HepG2 (cell line): ENCODE results near the gene LSM2. TPM values are rescaled to one million over a fixed set of nuclear protein-coding genes. Genes with fewer than 3 reads are reported as not detected.

Source experiments
- ELF1 ChIP-seq: sonication (generic); formaldehyde crosslinking; IDR thresholded peaks from 2 replicates; pipeline ENCODE4 v1.4.0; 2020; ENCODE audit warnings: missing genetic modification reagents
- FOSL2 ChIP-seq: sonication (generic); formaldehyde crosslinking; IDR thresholded peaks from 2 replicates; pipeline ENCODE4 v1.4.0; 2020; ENCODE audit warnings: missing genetic modification reagents
- JUNB ChIP-seq: sonication (generic); formaldehyde crosslinking; IDR thresholded peaks from 2 replicates; pipeline ENCODE4 v1.8.0; 2022; ENCODE audit warnings: missing genetic modification reagents, mild to moderate bottlenecking, borderline replicate concordance
- KDM5B ChIP-seq: sonication (generic); formaldehyde crosslinking; IDR thresholded peaks from 2 replicates; pipeline ENCODE4 v1.4.0; 2020; ENCODE audit warnings: missing genetic modification reagents, mild to moderate bottlenecking, borderline replicate concordance
- MTA1 ChIP-seq: sonication (generic); formaldehyde crosslinking; IDR thresholded peaks from 2 replicates; pipeline ENCODE4 v1.4.0; 2020; ENCODE audit warnings: missing genetic modification reagents, mild to moderate bottlenecking, borderline replicate concordance
- MXD1 ChIP-seq: sonication (generic); formaldehyde crosslinking; IDR thresholded peaks from 2 replicates; pipeline ENCODE4 v1.4.0; 2020; ENCODE audit warnings: mild to moderate bottlenecking, missing genetic modification reagents
- NCOR1 ChIP-seq: fragments of 200-600 bp; sonication (generic); IDR thresholded peaks from 2 replicates; pipeline ENCODE4 v1.7.0; 2017; ENCODE audit warnings: antibody characterized with exemption, low read length, borderline replicate concordance
- PITX1 ChIP-seq: sonication (generic); formaldehyde crosslinking; IDR thresholded peaks from 2 replicates; pipeline ENCODE4 v1.5.1; 2020; ENCODE audit warnings: mild to moderate bottlenecking, missing genetic modification reagents
- TSC22D2 ChIP-seq: sonication (generic); formaldehyde crosslinking; IDR thresholded peaks from 2 replicates; pipeline ENCODE4 v1.5.1; 2020; ENCODE audit warnings: missing genetic modification reagents, mild to moderate bottlenecking, borderline replicate concordance
- ZBTB38 ChIP-seq: sonication (generic); formaldehyde crosslinking; IDR thresholded peaks from 2 replicates; pipeline ENCODE4 v1.5.1; 2020; ENCODE audit warnings: mild to moderate bottlenecking, missing genetic modification reagents
- ZFP36L2 ChIP-seq: sonication (generic); formaldehyde crosslinking; IDR thresholded peaks from 2 replicates; pipeline ENCODE4 v1.4.0; 2020; ENCODE audit warnings: missing genetic modification reagents
- ZNF512B ChIP-seq: sonication (generic); formaldehyde crosslinking; IDR thresholded peaks from 2 replicates; pipeline ENCODE4 v1.5.1; 2020; ENCODE audit warnings: missing genetic modification reagents, mild to moderate bottlenecking, borderline replicate concordance
- ZNF552 ChIP-seq: sonication (generic); formaldehyde crosslinking; IDR thresholded peaks from 2 replicates; pipeline ENCODE4 v1.9.0; 2022; ENCODE audit warnings: missing genetic modification reagents, mild to moderate bottlenecking, borderline replicate concordance
- ZNF562 ChIP-seq: sonication (generic); formaldehyde crosslinking; IDR thresholded peaks from 2 replicates; pipeline ENCODE4 v1.8.0; 2022; ENCODE audit warnings: missing genetic modification reagents, borderline replicate concordance
- polyA plus RNA-seq, 8 experiments: library from polyadenylated mRNA; depleted of rRNA in 3 of 8; stranded (reverse) in 7 of 8; unstranded in 1 of 8; fragments of >200 nt; fragmentation: Illumina TruSeq in 4 of 8; extraction: Trizol in 4 of 8; gene quantifications; 2 replicates each; pipeline versions ENCODE4 v1.2.1 to v1.2.3, GENCODE V29; 2011 to 2016; ENCODE audit warnings: low read depth in 4 of 8, missing spikeins in 1 of 8, mixed read lengths in 1 of 8; ENCODE audit not compliant: insufficient read depth in 1 of 8
- total RNA-seq, 5 experiments: library from RNA; depleted of rRNA; stranded (reverse); fragments of >200 nt; fragmentation: Illumina TruSeq; extraction: Trizol; gene quantifications; 2 replicates each; pipeline ENCODE4 v1.2.3, GENCODE V29; 2016; ENCODE audit warnings: low read depth in 1 of 5
- TF ChIP-seq, protein P1 (sequence below): sonication (generic); formaldehyde crosslinking; IDR thresholded peaks from 2 replicates; pipeline ENCODE4 v1.9.0; 2022; ENCODE audit warnings: low read depth, missing genetic modification reagents
- TF ChIP-seq, protein P2 (sequence below): sonication (generic); formaldehyde crosslinking; IDR thresholded peaks from 2 replicates; pipeline ENCODE4 v1.9.0; 2021; ENCODE audit warnings: missing genetic modification reagents, mild to moderate bottlenecking, borderline replicate concordance
- TF ChIP-seq, protein P3 (sequence below): fragments of 450-650 bp; IDR thresholded peaks from 2 replicates; pipeline ENCODE4 v1.6.1; 2017; ENCODE audit warnings: mild to moderate bottlenecking

LSM2 gene
- total and polyA plus RNA-seq, 2 of the 13 experiments (the other 11 are each of a cell fraction or from before 2014, with no cell fraction given), result 69.4 to 90.5 TPM

DNA sequence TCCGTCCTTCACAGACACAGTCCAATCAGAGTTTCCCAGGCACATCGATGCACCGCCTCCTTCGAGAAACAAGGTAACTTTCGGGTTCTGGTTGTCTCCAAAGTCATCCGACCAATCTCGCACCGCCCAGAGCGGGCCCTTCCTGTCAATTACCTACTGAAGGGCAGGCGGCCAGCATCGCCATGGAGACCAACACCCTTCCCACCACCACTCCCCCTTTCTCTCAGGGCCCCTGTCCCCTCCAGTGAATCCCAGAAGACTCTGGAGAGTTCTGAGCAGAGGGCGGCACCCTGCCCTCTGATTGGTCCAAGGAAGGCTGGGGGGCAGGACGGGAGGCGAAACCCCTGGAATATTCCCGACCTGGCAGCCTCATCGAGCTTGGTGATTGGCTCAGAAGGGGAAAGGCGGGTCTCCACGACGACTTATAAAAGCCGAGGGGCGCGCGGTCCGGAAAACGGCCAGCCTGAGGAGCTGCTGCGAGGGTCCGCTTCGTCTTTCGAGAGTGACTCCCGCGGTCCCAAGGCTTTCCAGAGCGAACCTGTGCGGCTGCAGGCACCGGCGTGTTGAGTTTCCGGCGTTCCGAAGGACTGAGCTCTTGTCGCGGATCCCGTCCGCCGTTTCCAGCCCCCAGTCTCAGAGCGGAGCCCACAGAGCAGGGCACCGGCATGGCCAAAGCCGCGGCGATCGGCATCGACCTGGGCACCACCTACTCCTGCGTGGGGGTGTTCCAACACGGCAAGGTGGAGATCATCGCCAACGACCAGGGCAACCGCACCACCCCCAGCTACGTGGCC lies 20.7 kb upstream of the LSM2 start, which contains the start of gene HSPA1B (continued):
- TF ChIP-seq, protein P1, sequence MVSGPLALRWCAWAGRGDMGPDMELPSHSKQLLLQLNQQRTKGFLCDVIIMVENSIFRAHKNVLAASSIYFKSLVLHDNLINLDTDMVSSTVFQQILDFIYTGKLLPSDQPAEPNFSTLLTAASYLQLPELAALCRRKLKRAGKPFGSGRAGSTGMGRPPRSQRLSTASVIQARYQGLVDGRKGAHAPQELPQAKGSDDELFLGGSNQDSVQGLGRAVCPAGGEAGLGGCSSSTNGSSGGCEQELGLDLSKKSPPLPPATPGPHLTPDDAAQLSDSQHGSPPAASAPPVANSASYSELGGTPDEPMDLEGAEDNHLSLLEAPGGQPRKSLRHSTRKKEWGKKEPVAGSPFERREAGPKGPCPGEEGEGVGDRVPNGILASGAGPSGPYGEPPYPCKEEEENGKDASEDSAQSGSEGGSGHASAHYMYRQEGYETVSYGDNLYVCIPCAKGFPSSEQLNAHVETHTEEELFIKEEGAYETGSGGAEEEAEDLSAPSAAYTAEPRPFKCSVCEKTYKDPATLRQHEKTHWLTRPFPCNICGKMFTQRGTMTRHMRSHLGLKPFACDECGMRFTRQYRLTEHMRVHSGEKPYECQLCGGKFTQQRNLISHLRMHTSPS (CRISPR knock-in tag), result peak; percentile 74
- TF ChIP-seq, protein P2, sequence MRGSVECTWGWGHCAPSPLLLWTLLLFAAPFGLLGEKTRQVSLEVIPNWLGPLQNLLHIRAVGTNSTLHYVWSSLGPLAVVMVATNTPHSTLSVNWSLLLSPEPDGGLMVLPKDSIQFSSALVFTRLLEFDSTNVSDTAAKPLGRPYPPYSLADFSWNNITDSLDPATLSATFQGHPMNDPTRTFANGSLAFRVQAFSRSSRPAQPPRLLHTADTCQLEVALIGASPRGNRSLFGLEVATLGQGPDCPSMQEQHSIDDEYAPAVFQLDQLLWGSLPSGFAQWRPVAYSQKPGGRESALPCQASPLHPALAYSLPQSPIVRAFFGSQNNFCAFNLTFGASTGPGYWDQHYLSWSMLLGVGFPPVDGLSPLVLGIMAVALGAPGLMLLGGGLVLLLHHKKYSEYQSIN (CRISPR knock-in tag), result no peak
- peak; percentile 72; the same call in 1 of the 2 replicates for TF ChIP-seq ZNF512B (CRISPR knock-in tag)
- 0 out of 2 replicates have a peak, but pooled peaks have one; percentile 80 for TF ChIP-seq ZFP36L2 (CRISPR knock-in tag)
- peak; percentile 62; the same call in 1 of the 2 replicates for TF ChIP-seq PITX1 (CRISPR knock-in tag)
- TF ChIP-seq MXD1 (CRISPR knock-in tag), result peak; percentile 82; the same call in 1 of the 2 replicates
- peak; percentile 94; the same call in 1 of the 2 replicates for TF ChIP-seq TSC22D2 (CRISPR knock-in tag)
- no peak for TF ChIP-seq ZNF562 (CRISPR knock-in tag)
- TF ChIP-seq MTA1 (CRISPR knock-in tag), result no peak
- peak; percentile 72 for TF ChIP-seq ZBTB38 (CRISPR knock-in tag)
- TF ChIP-seq FOSL2, result peak; percentile 45
- TF ChIP-seq NCOR1, result 0 out of 2 replicates have a peak, but pooled peaks have one; percentile 12
- TF ChIP-seq KDM5B (CRISPR knock-in tag), result peak; percentile 81; the same call in 1 of the 2 replicates
- no peak for TF ChIP-seq JUNB (CRISPR knock-in tag)
- TF ChIP-seq ELF1, result no peak; the same call in 1 of the 2 replicates
- TF ChIP-seq, protein P3, sequence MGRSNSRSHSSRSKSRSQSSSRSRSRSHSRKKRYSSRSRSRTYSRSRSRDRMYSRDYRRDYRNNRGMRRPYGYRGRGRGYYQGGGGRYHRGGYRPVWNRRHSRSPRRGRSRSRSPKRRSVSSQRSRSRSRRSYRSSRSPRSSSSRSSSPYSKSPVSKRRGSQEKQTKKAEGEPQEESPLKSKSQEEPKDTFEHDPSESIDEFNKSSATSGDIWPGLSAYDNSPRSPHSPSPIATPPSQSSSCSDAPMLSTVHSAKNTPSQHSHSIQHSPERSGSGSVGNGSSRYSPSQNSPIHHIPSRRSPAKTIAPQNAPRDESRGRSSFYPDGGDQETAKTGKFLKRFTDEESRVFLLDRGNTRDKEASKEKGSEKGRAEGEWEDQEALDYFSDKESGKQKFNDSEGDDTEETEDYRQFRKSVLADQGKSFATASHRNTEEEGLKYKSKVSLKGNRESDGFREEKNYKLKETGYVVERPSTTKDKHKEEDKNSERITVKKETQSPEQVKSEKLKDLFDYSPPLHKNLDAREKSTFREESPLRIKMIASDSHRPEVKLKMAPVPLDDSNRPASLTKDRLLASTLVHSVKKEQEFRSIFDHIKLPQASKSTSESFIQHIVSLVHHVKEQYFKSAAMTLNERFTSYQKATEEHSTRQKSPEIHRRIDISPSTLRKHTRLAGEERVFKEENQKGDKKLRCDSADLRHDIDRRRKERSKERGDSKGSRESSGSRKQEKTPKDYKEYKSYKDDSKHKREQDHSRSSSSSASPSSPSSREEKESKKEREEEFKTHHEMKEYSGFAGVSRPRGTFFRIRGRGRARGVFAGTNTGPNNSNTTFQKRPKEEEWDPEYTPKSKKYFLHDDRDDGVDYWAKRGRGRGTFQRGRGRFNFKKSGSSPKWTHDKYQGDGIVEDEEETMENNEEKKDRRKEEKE, result no peak
- peak; percentile 73; the same call in 1 of the 2 replicates for TF ChIP-seq ZNF552 (CRISPR knock-in tag)
